ENCODE data around the gene CHRM5. TPM values are rescaled to one million over a fixed set of nuclear protein-coding genes. Genes with fewer than 3 reads are reported as not detected.
"Not testable (repeated sequence)": the region's sequence is repeated elsewhere in the genome, so short reads cannot be mapped to it uniquely, and the experiment has no call there.

The CHRM5 gene
- total RNA-seq, 1 experiment from 2014 or later: not detected

DNA sequence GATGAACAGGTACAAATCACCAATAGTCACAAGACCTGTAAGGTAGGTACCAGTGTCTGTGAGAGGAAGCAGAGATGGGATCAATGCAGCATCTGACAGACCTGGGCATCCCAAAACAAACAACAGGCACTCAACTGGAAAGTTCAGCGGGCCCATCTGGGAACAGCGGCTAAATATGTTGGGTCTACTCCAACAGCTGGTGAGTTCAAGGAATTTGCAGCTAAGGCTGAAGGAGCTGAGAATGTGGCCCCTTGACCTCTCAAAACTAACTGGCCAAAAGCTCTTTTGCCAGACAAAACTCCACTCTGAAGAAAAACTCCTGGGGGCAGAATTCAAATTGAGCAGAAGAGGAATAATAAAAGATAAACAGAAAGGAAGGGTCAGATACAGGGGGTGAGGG is 46.3 kb downstream of the CHRM5 start (continued):
- TF ChIP-seq POLR2A (IDR thresholded peaks at IDR 0.05; ENCODE audit: borderline replicate concordance, extremely low read depth, insufficient read depth, insufficient read length): no peak

DNA sequence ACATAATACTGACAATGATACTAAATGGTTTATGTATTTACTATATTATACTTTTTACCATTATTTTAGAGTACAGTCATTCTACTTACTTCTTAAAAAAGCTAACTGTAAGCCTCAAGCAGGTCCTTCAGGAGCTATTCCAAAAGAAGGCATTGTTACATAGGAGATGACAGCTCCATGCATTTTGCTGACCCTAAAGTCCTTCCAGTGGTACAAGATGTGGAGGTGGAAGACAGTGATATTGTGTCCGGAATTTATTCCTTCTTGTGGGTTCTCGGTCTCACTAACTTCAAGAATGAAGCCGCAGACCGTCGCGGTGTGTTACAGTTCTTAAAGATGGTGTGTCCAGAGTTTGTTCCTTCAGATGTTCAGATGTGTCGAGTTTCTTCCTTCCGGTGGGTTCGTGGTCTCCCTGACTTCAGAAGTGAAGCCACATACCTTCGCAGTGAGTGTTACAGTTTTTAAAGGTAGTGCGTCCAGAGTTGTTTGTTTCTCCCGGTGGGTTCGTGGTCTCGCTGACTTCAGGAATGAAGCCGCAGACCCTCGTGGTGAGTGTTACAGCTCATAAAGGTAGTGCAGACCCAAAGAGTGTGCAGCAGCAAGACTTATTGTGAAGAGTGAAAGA is 49.8 kb downstream of the CHRM5 start:
- no peaks in the 10 kb centered on the region for H3K4me1 ChIP-seq (ENCODE audit: control insufficient read depth in 1 of 2, insufficient read depth in 2 of 2, low read length in 2 of 2)
- no peak overlapping the region for H3K4me2 ChIP-seq (ENCODE audit: low read length)
- no peak for ATAC-seq
- no peak for DNase-seq (ENCODE audit: low read depth, low spot score)
- H3K9me2 ChIP-seq (ENCODE audit: insufficient read depth): no peaks in the 10 kb centered on the region
- H3K4me3 ChIP-seq (replicated peaks in 1 of 2; ENCODE audit: low read depth in 1 of 2, low read length in 2 of 2): no peak overlapping the region
- ChIA-PET RAD21 (ENCODE audit: low non-redundant PET in 1 of 2, low total read pairs in 2 of 2, uncharacterized antibody in 2 of 2, unreplicated experiment in 2 of 2) (no interaction called here), POLR2A (no interaction called here), CTCF (no interaction called here)
- no peaks in the 10 kb centered on the region for H4K20me1 ChIP-seq (ENCODE audit: insufficient read depth)
- no peaks in the 10 kb centered on the region for H3K27me3 ChIP-seq (ENCODE audit: insufficient read depth, low read length)
- intact Hi-C loops (cut with micrococcal nuclease): no loop called here
- no TSS peak for BruUV-seq (replicated peaks)
- no peak overlapping the region for H3K27ac ChIP-seq (ENCODE audit: low read depth, low read length)
- H3K36me3 ChIP-seq (ENCODE audit: control insufficient read depth in 1 of 2, insufficient read depth in 2 of 2, low read length in 2 of 2): no peaks in the 10 kb centered on the region
- TF ChIP-seq FOSL1 (IDR thresholded peaks at IDR 0.05; ENCODE audit: low read depth) (no peak), SP1 (IDR thresholded peaks at IDR 0.05; ENCODE audit: low read depth) (no peak), ZFX (IDR thresholded peaks at IDR 0.05) (no peak), ELF1 (IDR thresholded peaks at IDR 0.05; ENCODE audit: borderline replicate concordance, low read depth) (no peak), CBX3 (IDR thresholded peaks at IDR 0.05; ENCODE audit: low read depth) (no peak), EGR1 (IDR thresholded peaks at IDR 0.05; ENCODE audit: low read depth) (no peak), POLR2AphosphoS5 (IDR thresholded peaks at IDR 0.05; ENCODE audit: low read depth, low read length) (no peak), CEBPB (IDR thresholded peaks at IDR 0.05; ENCODE audit: low read depth) (no peak)
- TF ChIP-seq, protein P1, sequence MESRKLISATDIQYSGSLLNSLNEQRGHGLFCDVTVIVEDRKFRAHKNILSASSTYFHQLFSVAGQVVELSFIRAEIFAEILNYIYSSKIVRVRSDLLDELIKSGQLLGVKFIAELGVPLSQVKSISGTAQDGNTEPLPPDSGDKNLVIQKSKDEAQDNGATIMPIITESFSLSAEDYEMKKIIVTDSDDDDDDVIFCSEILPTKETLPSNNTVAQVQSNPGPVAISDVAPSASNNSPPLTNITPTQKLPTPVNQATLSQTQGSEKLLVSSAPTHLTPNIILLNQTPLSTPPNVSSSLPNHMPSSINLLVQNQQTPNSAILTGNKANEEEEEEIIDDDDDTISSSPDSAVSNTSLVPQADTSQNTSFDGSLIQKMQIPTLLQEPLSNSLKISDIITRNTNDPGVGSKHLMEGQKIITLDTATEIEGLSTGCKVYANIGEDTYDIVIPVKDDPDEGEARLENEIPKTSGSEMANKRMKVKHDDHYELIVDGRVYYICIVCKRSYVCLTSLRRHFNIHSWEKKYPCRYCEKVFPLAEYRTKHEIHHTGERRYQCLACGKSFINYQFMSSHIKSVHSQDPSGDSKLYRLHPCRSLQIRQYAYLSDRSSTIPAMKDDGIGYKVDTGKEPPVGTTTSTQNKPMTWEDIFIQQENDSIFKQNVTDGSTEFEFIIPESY (IDR thresholded peaks at IDR 0.05; ENCODE audit: extremely low read depth, insufficient replicate concordance, low read length): no peak
- H3K9ac ChIP-seq (ENCODE audit: low read length): no peak overlapping the region
- no peak overlapping the region for H2AFZ ChIP-seq (ENCODE audit: low read depth, low read length, poor library complexity, severe bottlenecking)
- no peaks in the 10 kb centered on the region for H3K9me3 ChIP-seq (ENCODE audit: control insufficient read depth in 1 of 2, insufficient read depth in 1 of 2, low read depth in 1 of 2, low read length in 2 of 2)
- no peaks in the 10 kb centered on the region for H3K79me2 ChIP-seq (ENCODE audit: insufficient read depth, low read length)

DNA sequence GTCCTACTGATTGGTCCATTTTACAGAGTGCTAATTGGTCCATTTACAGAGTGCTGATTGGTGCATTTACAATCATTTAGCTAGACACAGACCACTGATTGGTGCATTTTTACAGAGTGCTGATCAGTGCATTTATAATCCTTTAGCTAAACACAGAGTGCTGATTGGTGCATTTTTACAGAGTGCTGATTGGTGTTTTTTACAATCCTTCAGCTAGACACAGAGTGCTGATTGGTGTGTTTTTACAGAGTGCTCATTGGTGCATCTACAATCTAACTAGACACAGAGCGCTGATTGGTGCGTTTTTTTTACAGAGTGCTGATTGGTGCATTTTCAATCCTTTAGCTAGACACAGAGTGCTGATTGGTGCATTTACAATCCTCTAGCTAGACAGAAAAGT is 50.4 kb downstream of the CHRM5 start:
- CTCF ChIA-PET; H3K27ac ChIP-seq (ENCODE audit: low read depth, low read length); ATAC-seq; H3K9me2 ChIP-seq (ENCODE audit: insufficient read depth); H4K20me1 ChIP-seq (ENCODE audit: insufficient read depth); RAD21 ChIA-PET (ENCODE audit: low non-redundant PET in 1 of 2, low total read pairs in 2 of 2, uncharacterized antibody in 2 of 2, unreplicated experiment in 2 of 2); H3K4me3 ChIP-seq (replicated peaks in 1 of 2; ENCODE audit: low read depth in 1 of 2, low read length in 2 of 2); intact Hi-C loops (cut with micrococcal nuclease); H2AFZ ChIP-seq (ENCODE audit: low read depth, low read length, poor library complexity, severe bottlenecking); DNase-seq (ENCODE audit: low read depth, low spot score); H3K79me2 ChIP-seq (ENCODE audit: insufficient read depth, low read length); H3K4me1 ChIP-seq (ENCODE audit: control insufficient read depth in 1 of 2, insufficient read depth in 2 of 2, low read length in 2 of 2); H3K36me3 ChIP-seq (ENCODE audit: control insufficient read depth in 1 of 2, insufficient read depth in 2 of 2, low read length in 2 of 2); BruUV-seq (replicated peaks); H3K9me3 ChIP-seq (ENCODE audit: control insufficient read depth in 1 of 2, insufficient read depth in 1 of 2, low read depth in 1 of 2, low read length in 2 of 2); H3K4me2 ChIP-seq (ENCODE audit: low read length); H3K9ac ChIP-seq (ENCODE audit: low read length); POLR2A ChIA-PET; H3K27me3 ChIP-seq (ENCODE audit: insufficient read depth, low read length): not testable (repeated sequence)
